GM18511 (cell line): ENCODE measurements around the gene SLCO3A1.

Experiments
- ATAC-seq: cut with Tn5 transposase; IDR thresholded peaks from one replicate; pipeline ENCODE4 v1.9.1; 2021; ENCODE audit warnings: mild to moderate bottlenecking, moderate library complexity; ENCODE audit not compliant: unreplicated experiment

Gene SLCO3A1

GRCh38 chr15:91936927-91937326, 83.4 kb downstream of the SLCO3A1 start:
- ATAC-seq, result no peak

GRCh38 chr15:91938136-91938535, 84.6 kb downstream of the SLCO3A1 start:
- ATAC-seq, result no peak

GRCh38 chr15:91939403-91939831, 85.9 kb downstream of the SLCO3A1 start:
- no peak for ATAC-seq

- peak; percentile 33 for ATAC-seq
Observed at GRCh38 chr15:91940496-91941381, 87.2 kb downstream of the SLCO3A1 start.

DNA sequence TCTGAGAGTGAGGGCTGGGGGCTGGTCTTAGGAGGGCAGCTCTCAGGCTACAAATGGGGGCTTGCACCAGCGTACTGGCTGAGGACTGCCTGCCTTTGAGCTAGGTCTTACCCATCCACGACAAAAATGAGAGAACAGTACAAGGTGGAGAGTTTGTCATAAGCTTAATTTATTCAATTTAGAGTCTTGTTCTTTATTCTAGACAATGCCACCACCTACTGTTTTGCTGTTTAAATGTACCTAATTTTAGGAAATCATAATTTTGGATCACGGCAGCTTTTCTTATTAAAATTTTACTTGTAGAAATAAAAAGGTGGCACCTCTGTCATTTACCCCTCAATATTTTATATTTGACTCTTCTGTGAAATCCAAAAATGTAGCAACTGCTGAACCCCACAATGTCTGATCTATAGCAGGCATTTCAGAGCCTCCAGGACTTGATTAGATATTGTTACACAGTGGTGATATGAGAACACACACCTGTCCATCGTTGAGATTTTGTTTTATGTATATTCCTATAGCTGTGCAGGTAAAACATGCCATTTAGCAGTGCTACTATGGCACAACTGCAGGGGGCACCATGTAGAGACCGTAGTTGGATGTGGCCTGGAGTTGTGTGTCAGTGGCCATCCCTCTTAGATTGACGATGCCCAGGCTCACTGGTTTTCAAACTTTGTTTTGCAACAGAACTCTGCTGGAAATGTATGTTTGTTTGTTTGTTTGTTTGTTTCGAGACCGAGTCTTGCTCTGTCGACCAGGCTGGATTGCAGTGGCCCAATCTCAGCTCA, 88.6 kb downstream of the SLCO3A1 start:
- ATAC-seq, result no peak

DNA sequence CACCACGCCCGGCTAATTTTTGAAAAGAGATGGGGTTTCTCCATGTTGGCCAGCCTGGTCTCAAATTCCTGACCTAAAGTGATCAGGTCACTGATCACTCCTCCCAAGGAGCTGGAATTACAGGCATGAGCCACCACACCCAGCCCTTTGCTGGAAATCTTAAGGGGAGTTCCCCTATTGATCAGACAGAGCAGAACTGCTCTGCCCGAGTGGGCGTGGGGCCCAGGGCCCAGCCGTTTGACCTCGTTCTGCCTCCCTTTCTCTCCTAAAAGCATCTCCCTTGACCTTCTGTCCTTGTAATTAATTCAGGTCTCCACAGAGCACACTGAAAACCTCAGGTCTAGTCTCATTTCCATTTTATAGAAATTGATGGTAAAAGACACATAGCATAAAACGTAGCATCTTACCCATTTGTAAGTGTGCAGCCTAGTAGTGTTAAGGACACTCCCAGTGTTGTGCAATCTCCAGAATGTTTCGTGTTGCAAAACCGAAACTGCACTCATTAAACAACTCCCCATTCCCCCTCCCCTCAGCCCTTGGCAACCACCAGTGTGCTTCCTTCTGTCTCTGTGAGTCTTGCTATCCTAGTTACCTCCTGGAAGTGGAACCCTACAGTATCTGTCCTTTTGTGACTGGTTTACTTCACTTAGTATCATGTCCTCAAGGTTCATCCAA, 89.3 kb downstream of the SLCO3A1 start:
- peak; percentile 81 for ATAC-seq

DNA sequence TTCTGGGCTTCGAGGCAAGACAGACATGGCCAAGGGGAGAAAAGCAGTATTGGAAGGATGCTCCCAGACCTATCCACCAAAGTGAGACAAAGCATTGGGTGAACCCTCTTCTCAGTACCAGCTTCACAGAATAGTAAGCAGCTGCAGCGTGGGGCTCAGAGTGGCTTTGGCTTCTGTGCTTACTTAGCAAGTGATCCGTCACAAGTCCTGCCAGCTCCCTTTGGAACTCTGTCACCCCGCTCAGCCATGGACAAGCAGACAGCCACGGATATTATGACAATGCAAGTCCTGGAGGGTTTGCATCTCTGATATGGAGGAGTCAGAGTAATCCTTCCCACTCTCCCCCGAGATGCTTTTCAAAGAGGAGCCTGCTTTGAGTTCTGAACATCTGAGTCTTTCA, 90.8 kb downstream of the SLCO3A1 start:
- ATAC-seq, result no peak

GRCh38 chr15:91945385-91945784, 91.9 kb downstream of the SLCO3A1 start:
- no peak for ATAC-seq

GRCh38 chr15:91946075-91946474, 92.6 kb downstream of the SLCO3A1 start:
- ATAC-seq, result no peak

DNA sequence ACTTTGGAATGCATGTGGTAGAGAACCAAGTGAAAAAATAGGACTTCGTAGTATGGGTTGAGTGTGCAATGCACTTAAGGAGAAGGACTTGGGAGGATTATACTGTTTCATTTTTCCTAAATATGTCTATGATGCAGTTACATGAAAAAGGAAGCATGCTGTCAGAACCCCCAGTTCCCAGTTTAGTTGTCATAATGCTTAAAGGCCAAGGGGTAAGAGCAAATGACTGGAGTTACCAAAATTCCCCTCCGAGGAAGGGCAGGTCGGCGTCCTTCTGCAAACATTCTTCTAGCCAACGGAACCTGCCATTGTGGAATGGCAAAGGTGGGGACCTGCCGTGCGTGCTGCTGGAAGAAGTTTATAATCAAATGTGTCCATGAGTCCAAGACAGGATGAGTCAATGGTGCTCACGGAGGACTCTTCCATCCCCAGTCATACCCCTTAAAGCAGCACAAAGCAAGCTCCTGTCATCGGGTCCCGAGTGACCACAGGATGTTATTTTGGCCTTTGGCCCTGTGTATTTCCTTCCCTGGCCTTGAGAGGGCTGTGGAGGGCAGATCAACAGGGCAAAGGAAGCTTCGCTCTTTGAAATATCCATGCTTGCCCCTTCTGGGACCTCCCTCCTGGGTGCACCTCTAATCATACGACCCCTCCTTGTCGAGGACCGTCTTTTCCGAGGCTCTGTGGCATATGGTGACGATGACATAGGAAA, 93.2 kb downstream of the SLCO3A1 start:
- no peak for ATAC-seq

DNA sequence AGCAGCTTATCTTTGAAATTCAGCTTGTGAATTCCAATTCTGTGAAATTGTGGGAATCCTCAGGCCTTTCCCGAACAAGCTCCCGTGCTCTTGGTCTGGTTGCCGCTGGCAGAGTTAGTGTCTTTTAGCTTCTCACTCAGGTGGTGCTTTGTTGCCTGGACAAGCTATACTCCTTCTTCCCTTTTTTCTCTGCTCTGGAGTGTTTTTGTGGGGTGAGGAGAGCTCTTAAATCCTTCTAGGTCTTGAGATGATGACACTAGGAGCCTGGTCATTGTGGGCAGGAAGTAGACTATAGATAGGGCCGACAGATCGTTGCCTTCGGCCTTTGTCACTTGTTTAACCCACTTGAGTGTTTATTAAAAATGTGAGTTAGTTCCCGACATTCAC, 93.8 kb downstream of the SLCO3A1 start:
- no peak for ATAC-seq

- no peak for ATAC-seq
Observed at GRCh38 chr15:91947683-91948608, 94.4 kb downstream of the SLCO3A1 start.

DNA sequence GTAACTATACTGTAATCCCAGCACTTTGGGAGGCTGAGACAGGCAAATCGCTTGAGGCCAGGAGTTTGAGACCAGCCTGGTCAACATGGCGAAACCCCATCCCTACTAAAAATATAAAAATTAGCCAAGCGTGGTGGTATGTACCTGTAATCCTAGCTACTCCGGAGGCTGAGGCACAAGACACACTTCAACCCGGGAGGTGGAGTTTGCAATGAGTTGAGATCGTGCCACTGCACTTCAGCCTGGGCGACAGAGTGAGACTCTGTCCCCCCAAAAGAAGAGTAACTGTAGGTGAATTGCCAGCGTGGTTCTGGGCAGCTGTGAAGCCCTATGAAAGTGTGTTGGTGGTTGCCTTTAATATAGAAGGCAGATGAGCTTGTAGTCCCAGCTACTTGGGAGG, 95.9 kb downstream of the SLCO3A1 start:
- ATAC-seq, result no peak

GRCh38 chr15:91950054-91950453, 96.5 kb downstream of the SLCO3A1 start:
- ATAC-seq, result no peak

DNA sequence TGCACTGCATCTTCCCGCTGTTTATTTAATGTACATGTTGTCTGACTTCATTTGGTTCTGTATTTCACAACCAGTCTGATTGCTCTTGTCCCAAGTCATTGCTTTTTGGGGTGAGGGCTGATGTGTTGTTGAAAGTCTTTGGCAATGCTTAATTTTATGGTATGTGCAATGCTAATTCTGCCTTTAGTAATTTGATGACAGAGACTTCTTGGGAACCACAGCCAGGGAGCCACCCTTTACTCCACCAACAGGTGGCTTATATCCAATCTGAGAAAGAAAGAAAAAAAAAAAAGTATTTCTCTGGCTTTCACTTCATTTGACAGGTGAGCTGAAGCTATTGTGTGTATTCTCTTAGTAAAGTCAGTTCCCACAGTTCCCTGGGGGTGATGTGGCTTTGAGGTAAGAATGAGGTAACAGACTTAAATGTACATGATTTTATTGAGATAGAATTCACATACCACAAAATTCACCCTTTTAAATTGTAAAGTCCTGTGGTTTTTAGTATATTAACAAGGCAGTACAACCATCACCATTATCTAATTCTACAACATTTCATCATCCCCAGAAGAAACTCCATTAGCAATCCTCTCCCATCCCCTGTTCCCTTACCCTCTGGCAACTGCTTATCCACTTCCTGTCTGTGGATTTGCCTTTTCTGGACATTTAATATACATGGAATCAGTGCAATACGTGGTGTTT, 97.3 kb downstream of the SLCO3A1 start:
- ATAC-seq, result no peak

DNA sequence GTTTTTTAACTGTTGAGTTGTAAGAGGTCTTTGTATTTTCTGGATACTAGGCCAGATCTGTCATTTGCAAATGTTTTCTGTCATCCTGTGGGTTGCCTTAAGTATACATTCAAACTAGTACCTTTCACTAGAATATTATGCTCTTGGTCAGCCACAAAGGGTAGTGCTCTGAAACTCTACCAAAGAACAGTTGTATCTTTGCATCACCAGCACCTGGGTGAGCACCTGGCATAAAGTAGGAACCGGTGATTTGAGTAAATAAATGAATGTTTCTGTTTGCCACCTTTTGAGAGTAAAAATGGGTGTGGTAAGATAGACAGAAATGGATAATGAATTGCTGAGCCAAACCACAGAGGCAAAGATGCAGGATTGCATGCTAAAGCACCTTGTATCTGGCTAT, 98.7 kb downstream of the SLCO3A1 start:
- ATAC-seq, result no peak

DNA sequence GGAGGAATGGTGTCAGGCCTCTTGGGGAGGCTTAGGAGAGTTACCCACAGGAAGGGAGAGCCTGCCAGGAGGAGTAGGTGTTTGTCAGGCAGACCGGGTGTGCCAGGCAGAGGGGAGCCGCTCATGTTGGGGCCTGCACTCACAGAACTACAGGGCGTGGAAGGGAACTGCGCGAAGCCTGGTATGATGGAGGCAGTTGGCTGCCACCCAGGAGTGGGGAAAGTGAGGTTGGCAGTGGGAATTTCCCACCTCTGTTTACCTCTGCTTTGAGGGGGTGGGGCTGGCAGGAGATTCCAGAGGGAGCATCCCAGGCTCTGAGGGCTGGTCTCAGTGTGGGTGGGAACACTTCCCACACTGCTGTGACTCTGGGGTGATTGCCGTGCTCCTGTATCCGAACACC, 99.9 kb downstream of the SLCO3A1 start:
- no peak for ATAC-seq

DNA sequence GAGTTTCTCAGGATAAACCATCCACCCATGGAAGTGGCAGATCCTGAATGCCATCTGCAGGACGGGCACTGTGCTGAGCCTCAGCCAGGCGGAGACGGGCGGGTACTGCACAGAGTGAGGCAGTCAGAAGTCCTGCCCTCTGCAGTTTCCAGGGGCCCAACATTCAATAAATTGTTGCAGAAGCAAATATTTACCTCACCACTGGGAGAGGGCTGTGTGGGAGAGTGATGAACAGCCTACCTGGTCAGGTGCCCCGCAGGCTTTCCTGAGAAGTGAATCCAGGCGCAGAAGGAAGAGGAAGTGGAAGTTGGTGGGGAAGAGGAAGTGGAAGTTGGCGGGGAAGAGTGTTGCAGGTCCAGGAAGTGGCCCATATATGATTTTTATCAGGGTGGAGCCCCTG, 100.8 kb downstream of the SLCO3A1 start:
- no peak for ATAC-seq

- ATAC-seq, result no peak
Observed at GRCh38 chr15:91956026-91956723, 102.7 kb downstream of the SLCO3A1 start.
